Adrenal gland (tissue), 12 donors: ENCODE data around the gene MTUS2. TPM values are rescaled to one million over a fixed set of nuclear protein-coding genes. Genes with fewer than 3 reads are reported as not detected.
"Not testable (repeated sequence)": the region's sequence is repeated elsewhere in the genome, so short reads cannot be mapped to it uniquely, and the experiment has no call there.

Experiments
- DNase-seq, 7 donors: peaks; one replicate each; pipeline ENCODE4 v3.0.0-alpha.2; 2019 to 2020
- H3K27ac ChIP-seq, 5 donors: fragments of 200-600 bp; sonication (generic) in 4 of 5; 1 replicate in 3 of 5; 2 replicates in 2 of 5; pipeline versions ENCODE4 v1.5.1 to v1.8.0; 2016 to 2020; ENCODE audit warnings: mild to moderate bottlenecking in 1 of 5
- H3K27me3 ChIP-seq: fragments of 200-600 bp; 2 replicates; pipeline ENCODE4 v1.8.0; 2021
- H3K36me3 ChIP-seq, 2 donors: fragments of 200-600 bp; replicated peaks in 1 of 2; 1 replicate in 1 of 2; 2 replicates in 1 of 2; pipeline versions ENCODE4 v1.5.1 to v1.8.0; 2018 to 2022
- H3K4me1 ChIP-seq, 2 donors: fragments of 200-600 bp; replicated peaks in 1 of 2; 1 replicate in 1 of 2; 2 replicates in 1 of 2; pipeline versions ENCODE4 v1.5.1 to v1.8.0; 2018 to 2021
- H3K4me3 ChIP-seq, 4 donors: fragments of 200-600 bp; sonication (generic) in 3 of 4; one replicate each; pipeline ENCODE4 v1.5.1; 2016 to 2018
- H3K9me3 ChIP-seq, 3 donors: fragments of 200-600 bp; sonication (generic) in 1 of 3; replicated peaks in 1 of 3; 1 replicate in 2 of 3; 2 replicates in 1 of 3; pipeline versions ENCODE4 v1.5.1 to v1.8.0; 2016 to 2021
- CTCF ChIP-seq, 6 experiments: fragments of 450-650 bp in 4 of 6; fragments of 200-600 bp in 2 of 6; sonication (generic) in 1 of 6; IDR thresholded peaks; 1 replicate in 5 of 6; 2 replicates in 1 of 6; pipeline versions ENCODE4 v1.5.1 to v1.8.0; 2016 to 2021; ENCODE audit warnings: antibody characterized with exemption in 6 of 6, mild to moderate bottlenecking in 2 of 6, moderate library complexity in 1 of 6
- POLR2A ChIP-seq, 2 donors: fragments of 450-650 bp; IDR thresholded peaks; one replicate each; pipeline ENCODE4 v1.6.1; 2017; ENCODE audit warnings: antibody characterized with exemption in 2 of 2, mild to moderate bottlenecking in 2 of 2, moderate library complexity in 1 of 2
- whole genome bisulfite sequencing, 4 donors: extraction: QIAGEN DNeasy Blood & Tissue Kit in 2 of 4; methylation state at CpG; one replicate each; pipeline versions ENCODE4 v1.1.5 to v1.1.7; 2013 to 2017; 5-methylcytosine and 5-hydroxymethylcytosine counted together
- intact Hi-C, 2 donors: fragments of 100-400 bp; cut with DNase I; formaldehyde crosslinking; loops; one replicate each; pipeline versions ENCODE4 v1.14.1 to v1.15.0; 2022 to 2023
- polyA plus RNA-seq, 3 donors: library from polyadenylated mRNA; stranded (reverse); fragments of 200-250 nt in 2 of 3; fragments of 350-450 nt in 1 of 3; fragmentation: Illumina TruSeq in 1 of 3; extraction: RNeasy Lipid Tissue Mini Kit (QIAGEN cat#74804) in 1 of 3; gene quantifications; one replicate each; pipeline ENCODE4 v1.2.3, GENCODE V29; 2013 to 2014
- total RNA-seq, 9 donors: library from RNA; depleted of rRNA in 4 of 9; stranded (reverse); fragments of >200 nt in 4 of 9; fragments of 120-200 nt in 1 of 9; fragmentation: NEBNext Ultra II Directional in 1 of 9; extraction: Animal tissue kit (Norgen Biotek cat#: 25700) in 1 of 9; gene quantifications; one replicate each; pipeline versions ENCODE4 v1.1.0 to v1.2.4, GENCODE V29; 2013 to 2023
- donor health status: healthy with polysubstance abuse.
- donor health status: Bipolar disorder and iron deficiency.
- donor health status: DM: yes; HTN: yes; CAD: no.
- donor health status: DM: no; HTN: no; CAD: no.
- donor health status: DM: no; HTN: no; CAD: no.
- donor health status: DM: yes; HTN: yes; CAD: no.

The MTUS2 gene
- total and polyA plus RNA-seq, 12 donors = 0.07 to 0.24 (median 0.14) TPM; not detected in 5

GRCh38 chr13:29210676-29211075, 390.5 kb downstream of the MTUS2 start:
- Histone ChIP-seq H3K27ac (no peak overlapping the region), H3K27me3 (no peaks in the 10 kb centered on the region), H3K4me1 (no peaks in the 10 kb centered on the region), H3K9me3 (no peaks in the 10 kb centered on the region), H3K4me3 (no peak overlapping the region), H3K36me3 (no peaks in the 10 kb centered on the region)
- TF ChIP-seq CTCF (IDR thresholded peaks at IDR 0.05) (no peak), POLR2A (IDR thresholded peaks at IDR 0.05) (no peak)
- intact Hi-C loops = loop anchor here in 1 of 2 donors (5.0 kb wide), 1 partner anchor 137 kb away; no protein-coding TSS in a partner anchor
- WGBS, 4 donors = 50 to 65% (median 53%) methylated on average over 4 of the region's 4 CpGs
- DNase-seq = no peak

- H3K4me1 ChIP-seq, DNase-seq, H3K27me3 ChIP-seq, H3K9me3 ChIP-seq, H3K27ac ChIP-seq, H3K36me3 ChIP-seq, H3K4me3 ChIP-seq: not testable (repeated sequence)
- intact Hi-C loops = loop anchor here in 1 of 2 donors (5.0 kb wide), 1 partner anchor 136 kb away; no protein-coding TSS in a partner anchor
- WGBS, 4 donors = 73 to 89% (median 83%) methylated on average over 4 to 5 of the region's 5 CpGs
Observed at GRCh38 chr13:29211162-29211561, 391.0 kb downstream of the MTUS2 start.

GRCh38 chr13:29222458-29222857, 402.3 kb downstream of the MTUS2 start:
- WGBS, 4 donors = 74 to 86% (median 80%) methylated on average over 4 to 5 of the region's 5 CpGs
- H3K9me3 ChIP-seq = no peaks in the 10 kb centered on the region
- H3K27me3 ChIP-seq = no peaks in the 10 kb centered on the region
- no peak overlapping the region for H3K4me3 ChIP-seq
- no peak for DNase-seq
- no peaks in the 10 kb centered on the region for H3K4me1 ChIP-seq
- no peak for TF ChIP-seq POLR2A (IDR thresholded peaks at IDR 0.05)
- no peak for TF ChIP-seq CTCF (IDR thresholded peaks at IDR 0.05)
- intact Hi-C loops = no loop called here
- H3K36me3 ChIP-seq = no peaks in the 10 kb centered on the region
- no peak overlapping the region for H3K27ac ChIP-seq

- DNase-seq = no peak
- no peak for TF ChIP-seq CTCF (IDR thresholded peaks at IDR 0.05)
- no peak for TF ChIP-seq POLR2A (IDR thresholded peaks at IDR 0.05)
- Histone ChIP-seq H3K9me3 (no peaks in the 10 kb centered on the region), H3K4me3 (no peak overlapping the region), H3K4me1 (no peaks in the 10 kb centered on the region), H3K36me3 (no peaks in the 10 kb centered on the region), H3K27me3 (no peaks in the 10 kb centered on the region), H3K27ac (no peak overlapping the region)
- intact Hi-C loops = no loop called here
- WGBS, 4 donors = 73 to 83% (median 81%) methylated on average over 2 of the region's 2 CpGs
Observed at GRCh38 chr13:29224206-29224605, 404.1 kb downstream of the MTUS2 start.

- Histone ChIP-seq H3K9me3 (no peaks in the 10 kb centered on the region), H3K4me1 (no peaks in the 10 kb centered on the region), H3K27me3 (no peaks in the 10 kb centered on the region), H3K36me3 (no peaks in the 10 kb centered on the region), H3K4me3 (no peak overlapping the region), H3K27ac (no peak overlapping the region)
- intact Hi-C loops = no loop called here
- no peak for TF ChIP-seq CTCF (IDR thresholded peaks at IDR 0.05)
- TF ChIP-seq POLR2A (IDR thresholded peaks at IDR 0.05) = no peak
- DNase-seq = no peak
Observed at GRCh38 chr13:29227576-29227975, 407.4 kb downstream of the MTUS2 start.
